Measurements from ENCODE around the gene REV3L. TPM values are rescaled to one million over a fixed set of nuclear protein-coding genes. Genes with fewer than 3 reads are reported as not detected.

REV3L gene
- total RNA-seq, 1 experiment from 2014 or later, result 5.3 TPM

- no peak overlapping the region for H3K14ac ChIP-seq (ENCODE audit: insufficient read depth, low read length)
- no peak overlapping the region for H3K18ac ChIP-seq (ENCODE audit: insufficient read length, low read depth, low read length)
- H3K23ac ChIP-seq (ENCODE audit: insufficient read length, low read depth, low read length), result no peak overlapping the region
- peaks cover 4% of the 10 kb centered on the region; the same call in 1 of the 2 replicates for H3K27me3 ChIP-seq (ENCODE audit: insufficient read depth, low read length)
- Mint-ChIP-seq H3K36me3 (ENCODE audit: insufficient read depth in 1 of 3, low read depth in 3 of 3) (peaks cover 2 to 23% (median 21%) of the 10 kb centered on the region in 3 experiments; a peak in 6 of 7 replicates), H3K27me3 (ENCODE audit: low read depth) (peaks cover 7% of the 10 kb centered on the region), H3K9me3 (peaks cover 3 to 4% of the 10 kb centered on the region in 2 experiments; a peak in 2 of 5 replicates), H3K4me3 (no peak overlapping the region), H3K4me1 (peaks cover 28% of the 10 kb centered on the region in 2 experiments), H3K27ac (no peak overlapping the region)
- 0 out of 2 replicates have a peak, but pooled peaks cover 3% of the 10 kb centered on the region for H3K4me1 ChIP-seq (ENCODE audit: insufficient read depth, low read length)
- no peak overlapping the region for H4K8ac ChIP-seq (replicated peaks; ENCODE audit: insufficient read length, low read depth, low read length)
- no peak overlapping the region for H2BK15ac ChIP-seq (ENCODE audit: low read depth, low read length)
- no peak overlapping the region for H2BK20ac ChIP-seq (ENCODE audit: low read depth, low read length, poor library complexity, severe bottlenecking)
- no peak overlapping the region for H2AFZ ChIP-seq (ENCODE audit: low read length)
- no peak overlapping the region for H2BK5ac ChIP-seq (ENCODE audit: insufficient read length, low read length)
- H3K56ac ChIP-seq (ENCODE audit: insufficient read length, low read depth, low read length), result no peak overlapping the region
- H4K20me1 ChIP-seq (ENCODE audit: control insufficient read depth, insufficient read depth, insufficient read length), result no peaks in the 10 kb centered on the region
- H3T11ph ChIP-seq (ENCODE audit: low read length), result no peak overlapping the region
- no peak overlapping the region for H2BK120ac ChIP-seq (ENCODE audit: low read depth, low read length, poor library complexity, severe bottlenecking)
- no peak for TF ChIP-seq CTCF (conservative IDR thresholded peaks at IDR 0.05)
- H3K4me2 ChIP-seq (ENCODE audit: insufficient read depth, insufficient read length, low read length), result no peak overlapping the region
- H4K5ac ChIP-seq (ENCODE audit: insufficient read length, low read depth, low read length), result no peak overlapping the region
- DNase-seq, result no peak
- H3K4ac ChIP-seq (ENCODE audit: low read depth, low read length), result no peak overlapping the region
- no peak overlapping the region for H3K27ac ChIP-seq (ENCODE audit: insufficient read length, low read depth, low read length)
- H3K9me3 ChIP-seq (ENCODE audit: control insufficient read depth, low read depth, low read length), result no peaks in the 10 kb centered on the region
- no peaks in the 10 kb centered on the region for H3K79me1 ChIP-seq (ENCODE audit: insufficient read depth, low read depth, low read length, poor library complexity, severe bottlenecking)
- no peak overlapping the region for H2BK12ac ChIP-seq (ENCODE audit: insufficient read length, low read depth, low read length)
- no peak overlapping the region for H4K91ac ChIP-seq (ENCODE audit: insufficient read length, low read depth, low read length)
- no peak overlapping the region for H3K9ac ChIP-seq (ENCODE audit: extremely low read depth, insufficient read length, low read length)
- H3K23me2 ChIP-seq (ENCODE audit: insufficient read length, low read depth, low read length, poor library complexity, severe bottlenecking), result peaks cover 11% of the 10 kb centered on the region
- WGBS (ENCODE audit: extremely low coverage, insufficient read length, low lambda C conversion rate), result no CpG with 5 or more reads among the region's 2 CpGs
- no peaks in the 10 kb centered on the region for H3K79me2 ChIP-seq (ENCODE audit: insufficient read depth, low read length)
- no peak overlapping the region for H2AK5ac ChIP-seq (ENCODE audit: insufficient read length, low read length)
These were observed 3.5 kb upstream of the REV3L start for GRCh38 chr6:111486475-111486874.

Measured in H9 (cell line).